GM23338 (cell line): ENCODE data around the gene TIMM9. TPM values are rescaled to one million over a fixed set of nuclear protein-coding genes. Genes with fewer than 3 reads are reported as not detected.

Source experiments
- ATAC-seq: fragments of 200-7000 bp; cut with Tn5 transposase; 3 replicates; pipeline ENCODE4 v1.9.1; 2020
- DNase-seq: peaks from one replicate; pipeline ENCODE4 v3.0.0-alpha.2; 2015; ENCODE audit warnings: low spot score
- H2AFZ ChIP-seq: fragments of 200-600 bp; sonication (generic); 2 replicates; pipeline ENCODE4 v1.8.0; 2016; ENCODE audit warnings: antibody characterized with exemption, mild to moderate bottlenecking, moderate library complexity
- H3F3A ChIP-seq: fragments of 200-600 bp; sonication (generic); replicated peaks from 2 replicates; pipeline ENCODE4 v1.8.0; 2017; ENCODE audit warnings: antibody characterized with exemption, mixed run types, low read depth
- H3K27ac ChIP-seq: fragments of 200-600 bp; sonication (generic); 2 replicates; pipeline ENCODE4 v1.6.1; 2016; ENCODE audit warnings: low read depth
- H3K27me3 ChIP-seq: fragments of 200-600 bp; sonication (generic); 2 replicates; pipeline ENCODE4 v1.8.0; 2016; ENCODE audit warnings: mild to moderate bottlenecking, mixed run types, moderate library complexity; ENCODE audit not compliant: insufficient read depth
- H3K36me3 ChIP-seq: fragments of 200-600 bp; sonication (generic); 2 replicates; pipeline ENCODE4 v1.8.0; 2016; ENCODE audit warnings: mild to moderate bottlenecking; ENCODE audit not compliant: insufficient read depth
- H3K4me1 ChIP-seq: fragments of 200-600 bp; sonication (generic); 2 replicates; pipeline ENCODE4 v1.8.0; 2016; ENCODE audit warnings: mild to moderate bottlenecking, moderate library complexity; ENCODE audit not compliant: insufficient read depth
- H3K4me2 ChIP-seq: fragments of 200-600 bp; sonication (generic); 2 replicates; pipeline ENCODE4 v1.7.1; 2017; ENCODE audit warnings: mixed run types
- H3K4me3 ChIP-seq: fragments of 200-600 bp; sonication (generic); 2 replicates; pipeline ENCODE4 v1.6.1; 2016; ENCODE audit warnings: mixed run types
- H3K79me2 ChIP-seq: fragments of 200-600 bp; sonication (generic); replicated peaks from 2 replicates; pipeline ENCODE4 v1.8.0; 2017; ENCODE audit warnings: mild to moderate bottlenecking; ENCODE audit not compliant: insufficient read depth
- H3K9me2 ChIP-seq: fragments of 200-600 bp; sonication (generic); 2 replicates; pipeline ENCODE4 v1.8.0; 2017; ENCODE audit not compliant: insufficient read depth
- H4K20me1 ChIP-seq: fragments of 200-600 bp; sonication (generic); replicated peaks from 2 replicates; pipeline ENCODE4 v1.8.0; 2017; ENCODE audit warnings: mild to moderate bottlenecking; ENCODE audit not compliant: insufficient read depth
- H3K27ac Mint-ChIP-seq: 2 replicates; pipeline ENCODE4 v1.8.0; 2020; ENCODE audit warnings: inconsistent platforms, mild to moderate bottlenecking, moderate library complexity, mixed read lengths
- H3K27me3 Mint-ChIP-seq: 3 replicates; pipeline ENCODE4 v1.8.0; 2022; ENCODE audit warnings: low read depth, mild to moderate bottlenecking, moderate library complexity, mixed read lengths, inconsistent platforms; ENCODE audit not compliant: insufficient read depth, poor library complexity
- H3K36me3 Mint-ChIP-seq: 3 replicates; pipeline ENCODE4 v1.8.0; 2021; ENCODE audit warnings: low read depth, mild to moderate bottlenecking, inconsistent platforms, moderate library complexity, mixed read lengths
- H3K4me1 Mint-ChIP-seq: 3 replicates; pipeline ENCODE4 v1.8.0; 2020; ENCODE audit warnings: mild to moderate bottlenecking, inconsistent platforms, mixed read lengths
- H3K4me3 Mint-ChIP-seq: 3 replicates; pipeline ENCODE4 v1.8.0; 2021; ENCODE audit warnings: moderate library complexity, mild to moderate bottlenecking, inconsistent platforms, mixed read lengths
- H3K9me3 Mint-ChIP-seq: 3 replicates; pipeline ENCODE4 v1.8.0; 2020; ENCODE audit warnings: moderate library complexity, mild to moderate bottlenecking, inconsistent platforms, mixed read lengths
- CREB1 ChIP-seq: fragments of 250-450 bp; sonication (Bioruptor Pico); IDR thresholded peaks from 2 replicates; pipeline ENCODE4 v1.5.0; 2020; ENCODE audit warnings: low read depth, mild to moderate bottlenecking, moderate library complexity
- ETS1 ChIP-seq: IDR thresholded peaks from 2 replicates; pipeline ENCODE4 v1.6.1; 2016; ENCODE audit warnings: antibody characterized with exemption
- EZH2 ChIP-seq: fragments of 200-600 bp; sonication (generic); IDR thresholded peaks from one replicate; pipeline ENCODE4 v1.8.0; 2017; ENCODE audit warnings: antibody characterized with exemption, mild to moderate bottlenecking, low read depth; ENCODE audit not compliant: unreplicated experiment
- EZH2phosphoT487 ChIP-seq: fragments of 200-600 bp; sonication (generic); IDR thresholded peaks from one replicate; pipeline ENCODE4 v1.8.1; 2018; ENCODE audit warnings: antibody characterized with exemption; ENCODE audit not compliant: unreplicated experiment
- STAT1 ChIP-seq: IDR thresholded peaks from one replicate; pipeline ENCODE4 v1.6.1; 2016; ENCODE audit warnings: antibody characterized with exemption; ENCODE audit not compliant: unreplicated experiment
- ZNF114 ChIP-seq: fragments of 250-450 bp; sonication (Bioruptor Pico); IDR thresholded peaks from 2 replicates; pipeline ENCODE4 v1.5.0; 2020; ENCODE audit warnings: mild to moderate bottlenecking, moderate library complexity
- ZNF462 ChIP-seq: fragments of 250-450 bp; sonication (Bioruptor Pico); IDR thresholded peaks from 2 replicates; pipeline ENCODE4 v1.5.0; 2020; ENCODE audit warnings: mild to moderate bottlenecking, moderate library complexity
- polyA plus RNA-seq: library from polyadenylated mRNA; unstranded; fragments of >200 nt; fragmentation: Nextera tagmentation; extraction: Ambion mirVana; gene quantifications from 2 replicates; pipeline ENCODE4 v1.2.1, GENCODE V29; 2016
- total RNA-seq: library from RNA; depleted of rRNA; stranded (reverse); fragments of >200 nt; shearing (Covaris generic); gene quantifications from 2 replicates; pipeline ENCODE4 v1.2.3, GENCODE V29; 2014

The TIMM9 gene
- total and polyA plus RNA-seq, 2 experiments from 2014 or later: 40.3 to 146 TPM

- TF ChIP-seq ZNF462: no peak
These were observed 60.0 kb downstream of the TIMM9 start (continued) for GRCh38 chr14:58367296-58367695.

- Histone ChIP-seq H3F3A (no peaks in the 10 kb centered on the region; the same call in 1 of the 2 replicates), H3K4me1 (no peaks in the 10 kb centered on the region), H2AFZ (no peak overlapping the region), H3K4me3 (no peak overlapping the region), H3K9me2 (no peaks in the 10 kb centered on the region), H4K20me1 (no peaks in the 10 kb centered on the region; the same call in 1 of the 2 replicates), H3K4me2 (no peak overlapping the region), H3K36me3 (peaks cover 7% of the 10 kb centered on the region; the same call in 1 of the 2 replicates), H3K79me2 (no peaks in the 10 kb centered on the region), H3K27me3 (no peaks in the 10 kb centered on the region), H3K27ac (no peak overlapping the region)
- no peak overlapping the region for H3K4me3 Mint-ChIP-seq
- peaks cover 33% of the 10 kb centered on the region; the same call in 2 of the 3 replicates for H3K36me3 Mint-ChIP-seq
- no peaks in the 10 kb centered on the region for H3K27me3 Mint-ChIP-seq
- DNase-seq: no peak
- no peak for TF ChIP-seq STAT1
- TF ChIP-seq ETS1: no peak
- TF ChIP-seq EZH2phosphoT487: no peak
- TF ChIP-seq EZH2: no peak
- TF ChIP-seq CREB1 (CRISPR knock-in tag): no peak
- no peak for TF ChIP-seq ZNF114 (CRISPR knock-in tag)
- H3K9me3 Mint-ChIP-seq: no peaks in the 10 kb centered on the region
- ATAC-seq: no peak
- H3K27ac Mint-ChIP-seq: no peak overlapping the region
- H3K4me1 Mint-ChIP-seq: no peaks in the 10 kb centered on the region
These were observed 63.0 kb downstream of the TIMM9 start for GRCh38 chr14:58364316-58364715.
